Measurements from ENCODE around the gene C11orf42.

C11orf42 gene

GRCh38 chr11:6258141-6258540 lies 52.8 kb downstream of the C11orf42 start:
- DNase-seq (ENCODE audit: low spot score): no peak

DNA sequence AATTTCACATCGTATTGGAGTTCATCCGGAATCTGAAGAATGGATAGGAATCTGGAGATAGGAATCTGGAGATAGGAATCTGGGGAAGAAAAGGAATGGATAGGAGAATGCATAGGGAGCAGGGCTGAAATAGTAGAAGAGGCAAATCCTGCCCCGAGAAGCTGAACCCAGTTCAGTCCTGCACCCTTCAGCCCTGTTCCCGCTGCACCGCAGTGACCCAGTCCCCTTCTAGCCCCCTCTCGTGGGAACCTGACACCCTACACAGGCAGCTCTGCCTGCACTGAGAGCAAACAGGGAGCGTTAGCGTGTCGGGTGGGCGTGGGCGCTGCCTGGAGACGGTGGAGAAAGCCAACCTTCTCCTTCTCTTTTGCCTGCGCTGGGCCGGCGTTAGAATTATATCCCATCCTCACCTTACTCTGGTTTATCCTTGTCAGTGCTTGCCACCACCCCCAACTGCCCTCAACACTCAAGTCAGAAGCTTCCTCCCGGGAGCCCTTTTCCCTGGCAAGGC lies 53.3 kb downstream of the C11orf42 start:
- DNase-seq (ENCODE audit: low spot score): no peak

DNA sequence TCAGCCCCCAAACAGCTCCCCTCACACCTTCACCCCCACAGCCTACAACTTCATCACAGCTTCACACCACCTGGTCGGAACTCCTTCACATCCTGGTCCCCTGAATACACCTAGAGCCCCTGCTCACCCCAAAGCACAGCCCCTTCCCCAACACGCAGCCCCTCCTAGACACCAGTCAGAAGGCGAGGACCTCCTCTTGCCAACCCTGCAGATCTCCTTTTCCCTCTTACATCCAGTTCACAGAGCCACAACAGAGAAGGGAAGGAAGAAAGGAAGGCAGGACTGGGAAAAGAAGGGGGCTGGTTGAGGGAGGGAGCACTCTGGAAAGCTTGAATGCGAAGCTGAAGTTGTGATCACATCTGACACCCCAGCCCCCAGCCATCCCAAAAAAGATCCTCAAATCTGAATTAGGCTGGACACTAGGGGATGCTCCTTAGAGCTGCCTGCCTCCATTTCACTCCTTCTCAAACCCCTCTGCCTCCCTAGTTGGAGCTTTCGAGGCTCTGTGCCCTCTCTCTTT lies 54.9 kb downstream of the C11orf42 start:
- no peak for DNase-seq (ENCODE audit: low spot score)
